Measurements from ENCODE around the gene PAM.

GRCh38 chr5:102763734-102764133 is 8.6 kb downstream of the PAM start:
- TF ChIP-seq, protein P1, sequence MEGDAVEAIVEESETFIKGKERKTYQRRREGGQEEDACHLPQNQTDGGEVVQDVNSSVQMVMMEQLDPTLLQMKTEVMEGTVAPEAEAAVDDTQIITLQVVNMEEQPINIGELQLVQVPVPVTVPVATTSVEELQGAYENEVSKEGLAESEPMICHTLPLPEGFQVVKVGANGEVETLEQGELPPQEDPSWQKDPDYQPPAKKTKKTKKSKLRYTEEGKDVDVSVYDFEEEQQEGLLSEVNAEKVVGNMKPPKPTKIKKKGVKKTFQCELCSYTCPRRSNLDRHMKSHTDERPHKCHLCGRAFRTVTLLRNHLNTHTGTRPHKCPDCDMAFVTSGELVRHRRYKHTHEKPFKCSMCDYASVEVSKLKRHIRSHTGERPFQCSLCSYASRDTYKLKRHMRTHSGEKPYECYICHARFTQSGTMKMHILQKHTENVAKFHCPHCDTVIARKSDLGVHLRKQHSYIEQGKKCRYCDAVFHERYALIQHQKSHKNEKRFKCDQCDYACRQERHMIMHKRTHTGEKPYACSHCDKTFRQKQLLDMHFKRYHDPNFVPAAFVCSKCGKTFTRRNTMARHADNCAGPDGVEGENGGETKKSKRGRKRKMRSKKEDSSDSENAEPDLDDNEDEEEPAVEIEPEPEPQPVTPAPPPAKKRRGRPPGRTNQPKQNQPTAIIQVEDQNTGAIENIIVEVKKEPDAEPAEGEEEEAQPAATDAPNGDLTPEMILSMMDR (IDR thresholded peaks at IDR 0.05; ENCODE audit: low read length) = no peak
- no peak for TF ChIP-seq EZH2 (optimal IDR thresholded peaks at IDR 0.05; ENCODE audit: low read depth, low read length)

Measured in MM.1S (cell line).